GM12892 (cell line): ENCODE measurements around the gene PSD.

Experiments
- DNase-seq: peaks from one replicate; pipeline ENCODE4 v3.0.0; 2011; ENCODE audit not compliant: insufficient read length
- FAIRE-seq: peaks from 2 replicates; lab custom pipeline; 2011; peaks lifted over from hg19 to GRCh38; lab: Jason Lieb, UNC
- POLR2A ChIP-seq: IDR thresholded peaks from 2 replicates; pipeline ENCODE4 v1.6.1; 2011; ENCODE audit warnings: low read depth, low read length, control low read depth
- POLR2AphosphoS5 ChIP-seq: IDR thresholded peaks from 2 replicates; pipeline ENCODE4 v1.6.1; 2011; ENCODE audit warnings: low read depth, low read length, control low read depth
- TAF1 ChIP-seq: IDR thresholded peaks from 2 replicates; pipeline ENCODE4 v1.6.1; 2011; ENCODE audit warnings: low read depth, mild to moderate bottlenecking, control low read depth, low read length, borderline replicate concordance

Gene PSD

GRCh38 chr10:102413806-102414561 lies 4.6 kb downstream of the PSD start:
- no peak for TF ChIP-seq POLR2A
- TF ChIP-seq TAF1 = no peak
- TF ChIP-seq POLR2AphosphoS5 = no peak
- no peak for FAIRE-seq
- no peak for DNase-seq

GRCh38 chr10:102413053-102413705 lies 5.4 kb downstream of the PSD start:
- peak; percentile 68 for FAIRE-seq
- no peak for TF ChIP-seq POLR2AphosphoS5
- no peak for TF ChIP-seq POLR2A
- TF ChIP-seq TAF1 = no peak
- DNase-seq = peak; percentile 81

- no peak for FAIRE-seq
- TF ChIP-seq TAF1 (no peak), POLR2A (no peak)
- DNase-seq = no peak
Measured at GRCh38 chr10:102412293-102412692, 6.3 kb downstream of the PSD start.

GRCh38 chr10:102411341-102412255 lies 7.0 kb downstream of the PSD start:
- no peak for FAIRE-seq
- no peak for TF ChIP-seq TAF1
- no peak for TF ChIP-seq POLR2AphosphoS5
- TF ChIP-seq POLR2A = no peak
- DNase-seq = no peak

- FAIRE-seq (no peak), DNase-seq (no peak)
- TF ChIP-seq POLR2AphosphoS5 (no peak), TAF1 (no peak), POLR2A (no peak)
Measured at GRCh38 chr10:102410429-102411073, 8.0 kb downstream of the PSD start.

GRCh38 chr10:102409604-102410428 lies 8.8 kb downstream of the PSD start:
- TF ChIP-seq POLR2AphosphoS5 = no peak
- TF ChIP-seq TAF1 = no peak
- TF ChIP-seq POLR2A = no peak
- FAIRE-seq (no peak), DNase-seq (no peak)

- peak; percentile 87 for FAIRE-seq
- DNase-seq = peak; percentile 60
- TF ChIP-seq TAF1 (no peak), POLR2A (no peak; the same call in 1 of the 2 replicates), POLR2AphosphoS5 (no peak)
Measured at GRCh38 chr10:102408728-102409603, 9.6 kb downstream of the PSD start.

GRCh38 chr10:102408131-102408727 lies 10.4 kb downstream of the PSD start:
- FAIRE-seq (peak; percentile 5), DNase-seq (no peak)
- TF ChIP-seq POLR2A (no peak; the same call in none of the 2 replicates), POLR2AphosphoS5 (peak; percentile 44), TAF1 (no peak)

GRCh38 chr10:102407425-102408130 lies 11.0 kb downstream of the PSD start:
- no peak for DNase-seq
- FAIRE-seq = no peak
- TF ChIP-seq TAF1 = no peak
- peak; percentile 6; the same call in 1 of the 2 replicates for TF ChIP-seq POLR2A
